ENCODE results near the gene CHSY3.

CHSY3 gene

DNA sequence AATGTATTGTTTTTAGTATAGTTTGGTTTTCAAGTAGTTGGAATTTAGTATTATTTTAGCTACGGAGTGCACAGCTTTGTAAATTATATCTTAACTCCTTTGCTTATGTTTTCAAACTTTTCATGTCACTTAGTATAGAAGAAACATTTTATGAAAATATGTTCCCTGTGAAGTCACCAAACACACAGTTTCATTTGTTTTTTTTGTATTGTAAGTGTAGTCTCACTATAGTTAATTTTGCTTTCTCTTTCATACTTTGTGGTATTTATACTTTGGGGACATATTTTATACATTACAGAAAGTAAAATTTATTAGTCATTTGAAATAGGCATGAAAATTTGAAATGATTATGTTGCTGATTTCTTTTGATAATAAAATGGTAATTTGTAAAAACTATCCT is 5.0 kb downstream of the CHSY3 start:
- H3K27ac ChIP-seq, result no peak overlapping the region
- H3K36me3 ChIP-seq (replicated peaks), result no peaks in the 10 kb centered on the region
- TF ChIP-seq, protein P1, sequence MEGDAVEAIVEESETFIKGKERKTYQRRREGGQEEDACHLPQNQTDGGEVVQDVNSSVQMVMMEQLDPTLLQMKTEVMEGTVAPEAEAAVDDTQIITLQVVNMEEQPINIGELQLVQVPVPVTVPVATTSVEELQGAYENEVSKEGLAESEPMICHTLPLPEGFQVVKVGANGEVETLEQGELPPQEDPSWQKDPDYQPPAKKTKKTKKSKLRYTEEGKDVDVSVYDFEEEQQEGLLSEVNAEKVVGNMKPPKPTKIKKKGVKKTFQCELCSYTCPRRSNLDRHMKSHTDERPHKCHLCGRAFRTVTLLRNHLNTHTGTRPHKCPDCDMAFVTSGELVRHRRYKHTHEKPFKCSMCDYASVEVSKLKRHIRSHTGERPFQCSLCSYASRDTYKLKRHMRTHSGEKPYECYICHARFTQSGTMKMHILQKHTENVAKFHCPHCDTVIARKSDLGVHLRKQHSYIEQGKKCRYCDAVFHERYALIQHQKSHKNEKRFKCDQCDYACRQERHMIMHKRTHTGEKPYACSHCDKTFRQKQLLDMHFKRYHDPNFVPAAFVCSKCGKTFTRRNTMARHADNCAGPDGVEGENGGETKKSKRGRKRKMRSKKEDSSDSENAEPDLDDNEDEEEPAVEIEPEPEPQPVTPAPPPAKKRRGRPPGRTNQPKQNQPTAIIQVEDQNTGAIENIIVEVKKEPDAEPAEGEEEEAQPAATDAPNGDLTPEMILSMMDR (IDR thresholded peaks at IDR 0.05; ENCODE audit: low read depth, low read length, missing control alignments), result no peak
- in situ Hi-C loops (cut with HindIII; ENCODE audit: low pct_ligation_motif_present, low sequenced_read_pairs), result no loop called here
- H3K27me3 ChIP-seq (replicated peaks), result no peaks in the 10 kb centered on the region
- no peak for DNase-seq
- no peak overlapping the region for H3K4me3 ChIP-seq (ENCODE audit: low read depth, low read length)

DNA sequence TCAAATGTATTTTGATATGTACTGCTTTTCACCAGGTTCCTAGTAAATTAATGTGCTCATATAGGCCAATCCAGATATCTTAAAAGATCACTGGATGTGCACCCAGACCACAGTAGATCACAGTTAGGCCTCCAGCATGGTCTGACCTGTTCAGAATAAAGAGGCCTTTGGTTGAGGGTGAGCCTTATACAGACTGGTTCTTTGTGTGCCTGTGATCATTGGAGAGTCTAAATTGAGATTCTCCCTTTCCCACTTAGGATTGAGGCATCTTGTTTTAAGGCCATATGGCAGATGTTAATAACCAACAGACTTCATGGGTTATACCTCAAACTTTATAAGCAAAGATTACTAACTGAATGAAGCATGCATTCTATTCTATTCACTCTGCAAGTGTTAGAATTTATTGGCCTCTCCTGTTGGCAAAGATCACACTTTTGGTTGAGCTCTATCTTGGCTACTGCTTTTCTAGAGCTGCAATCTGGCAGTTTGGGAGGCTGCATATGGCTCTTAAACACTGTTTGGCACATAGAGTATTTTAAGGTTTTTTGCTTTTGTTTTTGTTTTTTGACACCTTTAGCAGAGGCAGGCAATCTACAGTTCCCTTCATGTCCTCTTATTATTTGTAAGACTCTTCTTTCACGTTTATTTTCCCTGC is 8.5 kb downstream of the CHSY3 start:
- no peak for DNase-seq
- H3K4me3 ChIP-seq (ENCODE audit: low read depth, low read length), result no peak overlapping the region
- H3K36me3 ChIP-seq (replicated peaks), result no peaks in the 10 kb centered on the region
- H3K27me3 ChIP-seq (replicated peaks), result no peaks in the 10 kb centered on the region
- in situ Hi-C loops (cut with HindIII; ENCODE audit: low pct_ligation_motif_present, low sequenced_read_pairs), result no loop called here
- H3K27ac ChIP-seq, result no peak overlapping the region
- TF ChIP-seq, protein P1 (IDR thresholded peaks at IDR 0.05; ENCODE audit: low read depth, low read length, missing control alignments), result no peak

DNA sequence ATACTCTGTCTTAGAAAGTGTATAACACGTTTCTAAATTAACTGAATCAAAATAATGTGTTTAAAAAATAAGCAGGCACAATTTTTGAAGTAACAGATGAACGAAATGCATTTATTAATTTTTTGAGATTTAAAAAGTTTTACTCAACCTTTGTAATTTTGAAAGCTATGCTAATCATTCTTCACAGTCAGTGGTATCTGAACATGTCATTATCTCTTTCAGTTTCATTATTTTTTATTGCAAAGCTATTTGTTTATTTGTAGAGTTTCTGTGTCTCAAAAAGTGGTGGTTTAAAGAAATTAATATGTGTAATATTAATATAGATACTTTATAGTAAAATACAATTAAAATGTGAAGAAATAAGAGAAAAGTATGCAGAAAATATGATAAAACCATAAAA is 11.2 kb downstream of the CHSY3 start:
- H3K27me3 ChIP-seq (replicated peaks), result no peaks in the 10 kb centered on the region
- no peak overlapping the region for H3K4me3 ChIP-seq (ENCODE audit: low read depth, low read length)
- DNase-seq, result no peak
- in situ Hi-C loops (cut with HindIII; ENCODE audit: low pct_ligation_motif_present, low sequenced_read_pairs), result no loop called here
- H3K27ac ChIP-seq, result no peak overlapping the region
- no peaks in the 10 kb centered on the region for H3K36me3 ChIP-seq (replicated peaks)
- TF ChIP-seq, protein P1 (IDR thresholded peaks at IDR 0.05; ENCODE audit: low read depth, low read length, missing control alignments), result no peak

DNA sequence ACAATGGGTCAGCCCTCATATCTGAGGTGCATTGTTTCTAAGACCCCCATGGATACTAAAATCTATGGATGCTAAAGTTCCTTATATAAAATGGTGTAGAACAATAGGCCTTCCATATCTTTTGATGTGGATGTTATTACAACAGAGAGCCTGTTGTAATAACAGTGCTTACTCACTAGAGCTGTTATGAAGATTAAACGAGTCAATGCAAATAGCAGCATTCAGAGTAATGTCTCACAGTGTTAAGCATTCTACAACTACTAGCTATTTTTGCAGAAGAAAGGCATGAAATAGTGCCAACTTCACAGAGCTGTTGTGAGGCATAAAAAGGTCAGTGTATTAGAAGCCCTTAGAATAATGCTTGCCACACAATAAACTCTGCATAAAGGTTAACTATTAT is 13.0 kb downstream of the CHSY3 start:
- DNase-seq, result no peak
- in situ Hi-C loops (cut with HindIII; ENCODE audit: low pct_ligation_motif_present, low sequenced_read_pairs), result no loop called here
- H3K36me3 ChIP-seq (replicated peaks), result no peaks in the 10 kb centered on the region
- no peak overlapping the region for H3K27ac ChIP-seq
- no peaks in the 10 kb centered on the region for H3K27me3 ChIP-seq (replicated peaks)
- H3K4me3 ChIP-seq (ENCODE audit: low read depth, low read length), result no peak overlapping the region
- TF ChIP-seq, protein P1 (IDR thresholded peaks at IDR 0.05; ENCODE audit: low read depth, low read length, missing control alignments), result no peak

DNA sequence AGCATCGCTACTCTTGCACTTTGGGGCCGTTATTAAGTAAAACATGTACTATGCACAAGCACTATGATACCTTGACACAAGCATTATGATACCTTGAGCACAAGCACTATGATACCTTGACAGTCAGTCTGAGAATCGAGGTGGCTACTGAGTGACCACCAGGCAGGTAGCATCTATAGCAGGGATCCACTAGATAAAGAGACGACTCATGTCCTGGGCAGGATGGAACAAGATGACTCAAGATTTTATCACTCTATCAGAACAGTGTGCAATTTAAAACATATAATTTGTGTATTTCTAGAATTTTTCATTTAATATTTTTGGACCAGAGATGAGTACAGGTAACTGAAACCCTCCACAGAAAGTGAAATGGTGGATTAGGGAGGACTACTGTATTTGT is 16.9 kb downstream of the CHSY3 start:
- TF ChIP-seq, protein P1 (IDR thresholded peaks at IDR 0.05; ENCODE audit: low read depth, low read length, missing control alignments), result no peak
- Histone ChIP-seq H3K4me3 (ENCODE audit: low read depth, low read length) (no peak overlapping the region), H3K27me3 (replicated peaks) (no peaks in the 10 kb centered on the region), H3K27ac (no peak overlapping the region), H3K36me3 (replicated peaks) (no peaks in the 10 kb centered on the region)
- in situ Hi-C loops (cut with HindIII; ENCODE audit: low pct_ligation_motif_present, low sequenced_read_pairs), result no loop called here
- no peak for DNase-seq

DNA sequence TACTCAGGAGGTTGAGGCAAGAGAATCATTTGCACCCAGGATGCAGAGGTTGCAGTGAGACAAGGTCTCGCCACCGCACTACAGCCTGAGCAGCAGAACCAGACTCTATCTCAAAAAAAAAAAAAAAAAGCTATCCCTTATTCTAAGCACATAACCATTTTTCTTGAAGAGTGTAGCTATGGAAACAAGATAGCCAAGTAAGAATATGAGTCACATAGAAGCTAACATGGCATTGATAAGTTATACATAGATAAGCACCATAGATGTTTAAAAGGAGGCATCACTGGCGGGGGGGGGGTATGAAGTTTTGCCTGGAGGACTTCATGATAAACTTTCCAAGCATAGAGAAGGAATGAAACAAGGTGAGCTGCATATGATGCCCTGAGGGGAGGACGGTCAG is 26.0 kb downstream of the CHSY3 start:
- no peak overlapping the region for H3K4me3 ChIP-seq (ENCODE audit: low read depth, low read length)
- H3K27ac ChIP-seq, result no peak overlapping the region
- H3K36me3 ChIP-seq (replicated peaks), result no peaks in the 10 kb centered on the region
- DNase-seq, result no peak
- no peaks in the 10 kb centered on the region for H3K27me3 ChIP-seq (replicated peaks)
- in situ Hi-C loops (cut with HindIII; ENCODE audit: low pct_ligation_motif_present, low sequenced_read_pairs), result no loop called here
- TF ChIP-seq, protein P1 (IDR thresholded peaks at IDR 0.05; ENCODE audit: low read depth, low read length, missing control alignments), result no peak
